HCT116 (cell line): ENCODE measurements around the gene TTLL11.

ENCODE experiments used
- ATF3 ChIP-seq: IDR thresholded peaks from 2 replicates; pipeline ENCODE4 v1.6.1; 2012
- CTCF ChIP-seq, 3 experiments: fragments of 200-600 bp in 1 of 3; sonication (generic) in 1 of 3; IDR thresholded peaks in 2 of 3; conservative IDR thresholded peaks in 1 of 3; 2 replicates each; pipeline ENCODE4 v1.5.1; 2012 to 2017; ENCODE audit warnings: low read depth in 2 of 3, low read length in 2 of 3, antibody characterized with exemption in 1 of 3, borderline replicate concordance in 1 of 3, control low read depth in 1 of 3, mild to moderate bottlenecking in 1 of 3, mixed read lengths in 1 of 3, mixed run types in 1 of 3, moderate library complexity in 1 of 3; ENCODE audit not compliant: insufficient read depth in 1 of 3
- POLR2A ChIP-seq: IDR thresholded peaks from 2 replicates; pipeline ENCODE4 v1.7.0; 2011; ENCODE audit warnings: borderline replicate concordance; ENCODE audit not compliant: insufficient read depth, insufficient read length; ENCODE audit errors: extremely low read depth
- POLR2AphosphoS5 ChIP-seq: IDR thresholded peaks from 2 replicates; pipeline ENCODE4 v1.6.1; 2011; ENCODE audit warnings: mild to moderate bottlenecking, low read depth, low read length, moderate library complexity
- YY1 ChIP-seq: IDR thresholded peaks from 2 replicates; pipeline ENCODE4 v1.6.1; 2011; ENCODE audit warnings: low read length, low read depth, moderate library complexity, mild to moderate bottlenecking; ENCODE audit not compliant: insufficient replicate concordance; ENCODE audit errors: extremely low read depth
- ZNF274 ChIP-seq: fragments of 200-500 bp; sonication (Bioruptor generic); IDR thresholded peaks from 2 replicates; pipeline ENCODE4 v1.6.1; 2014; ENCODE audit warnings: mild to moderate bottlenecking, low read depth, low read length, inconsistent platforms

- TF ChIP-seq ATF3: no peak
- no peak for TF ChIP-seq CTCF (IDR thresholded peaks at IDR 0.05 in 2 of 3, conservative IDR thresholded peaks at IDR 0.05 in 1 of 3; ENCODE audit: borderline replicate concordance in 1 of 3, insufficient read depth in 1 of 3, low read depth in 2 of 3, low read length in 2 of 3)
- no peak for TF ChIP-seq POLR2AphosphoS5
- TF ChIP-seq POLR2A: no peak
- TF ChIP-seq ZNF274: no peak
- TF ChIP-seq YY1: no peak
Measured at GRCh38 chr9:121984726-121985402, 108.2 kb downstream of the TTLL11 start.
